T47D (cell line): ENCODE measurements around the gene CNTN4.
A peak's percentile ranks its signal among the peaks of the same experiment; 100 is the strongest.
"Not testable (repeated sequence)": the region's sequence is repeated elsewhere in the genome, so short reads cannot be mapped to it uniquely, and the experiment has no call there.

Experiments used
- DNase-seq, 2 experiments: peaks; one replicate each; pipeline versions ENCODE4 v3.0.0 to v3.0.0-alpha.2; 2011 to 2012; ENCODE audit warnings: low read depth in 1 of 2, low spot score in 1 of 2
- JUND ChIP-seq: IDR thresholded peaks from 2 replicates; pipeline ENCODE4 v1.6.1; 2012; ENCODE audit warnings: low read depth
- in situ Hi-C: cut with HindIII; loops from 2 replicates; pipeline ENCODE4 v1.10.0; 2016; ENCODE audit warnings: low sequenced_read_pairs, low pct_unique_long_range_greater_than_20kb

The CNTN4 gene

DNA sequence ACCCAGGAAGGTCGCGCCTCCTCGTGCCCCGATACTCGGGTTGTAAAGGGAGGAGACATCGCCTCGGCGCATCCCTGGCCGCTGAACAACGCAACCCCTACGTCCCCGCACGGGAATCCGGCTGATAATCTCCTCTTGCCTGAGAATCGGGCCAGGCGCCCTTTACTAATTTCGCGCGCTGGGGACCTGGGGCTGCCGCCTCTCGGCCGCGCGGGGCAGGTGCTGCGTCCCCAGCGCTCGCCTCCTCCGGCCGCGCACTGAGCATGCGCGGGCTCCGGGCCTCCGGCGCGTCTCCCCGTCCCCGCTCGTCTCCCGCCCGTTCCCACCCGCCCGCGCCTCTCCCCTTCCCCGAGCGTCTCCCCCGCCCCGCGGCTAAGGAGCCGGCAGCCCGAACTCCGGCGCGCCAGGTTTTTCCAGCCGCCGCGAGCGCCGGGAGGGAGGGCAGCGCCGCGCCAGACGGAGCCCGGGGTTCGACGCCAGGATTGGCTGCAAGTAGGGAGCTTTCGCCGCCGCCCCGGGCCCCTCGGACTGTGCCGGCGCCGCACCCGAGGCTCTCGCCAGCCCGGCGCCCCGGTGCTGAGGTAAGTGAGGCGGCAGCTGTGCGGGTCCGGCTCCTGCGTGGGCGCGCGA, at the start of gene CNTN4:
TSS of gene CNTN4 (plus strand) at position 469 of the 630 bp plus-strand sequence.
- in situ Hi-C loops = no loop called here
- TF ChIP-seq JUND = no peak
- DNase-seq = peak; percentile 74 to 92

DNA sequence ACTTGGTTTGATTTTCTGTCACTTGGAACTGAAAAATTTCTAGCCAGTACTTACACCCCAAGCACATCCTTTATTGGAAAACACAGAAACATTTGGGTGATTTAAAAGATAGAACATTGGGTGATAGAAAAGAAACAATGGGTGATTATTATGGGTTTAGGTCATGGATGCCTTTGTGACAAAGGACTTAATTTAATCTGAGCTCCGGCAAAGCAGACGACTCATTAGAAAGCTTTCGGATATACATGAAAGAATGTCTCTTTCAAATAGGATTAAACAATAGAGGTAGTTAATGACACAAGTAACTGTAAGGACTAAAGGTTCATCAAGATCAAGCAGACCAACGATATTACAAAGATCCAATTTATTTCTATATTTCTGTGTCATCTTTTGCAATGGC, 37.3 kb upstream of the CNTN4 start:
- no peak for DNase-seq
- no peak for TF ChIP-seq JUND
- in situ Hi-C loops = no loop called here

DNA sequence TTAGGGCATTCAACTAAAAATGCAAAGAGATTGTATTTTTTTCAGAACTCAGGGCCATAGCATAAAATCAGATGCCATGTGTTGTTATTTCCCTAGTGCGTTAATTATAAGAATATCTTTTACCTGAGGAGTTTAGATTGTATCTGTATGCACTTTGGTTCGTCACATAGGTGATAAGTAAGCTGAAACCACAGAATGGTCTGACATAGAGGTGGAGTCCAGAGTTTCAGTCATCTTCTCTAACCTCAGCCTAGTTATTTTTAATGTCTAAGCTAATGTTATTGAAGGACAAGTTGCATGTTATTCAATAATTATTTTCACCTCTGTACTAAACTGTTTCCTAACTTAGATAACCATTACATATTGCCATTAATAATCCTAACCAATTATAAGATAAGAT, 27.1 kb upstream of the CNTN4 start:
- no peak for TF ChIP-seq JUND
- DNase-seq = no peak
- in situ Hi-C loops = no loop called here

DNA sequence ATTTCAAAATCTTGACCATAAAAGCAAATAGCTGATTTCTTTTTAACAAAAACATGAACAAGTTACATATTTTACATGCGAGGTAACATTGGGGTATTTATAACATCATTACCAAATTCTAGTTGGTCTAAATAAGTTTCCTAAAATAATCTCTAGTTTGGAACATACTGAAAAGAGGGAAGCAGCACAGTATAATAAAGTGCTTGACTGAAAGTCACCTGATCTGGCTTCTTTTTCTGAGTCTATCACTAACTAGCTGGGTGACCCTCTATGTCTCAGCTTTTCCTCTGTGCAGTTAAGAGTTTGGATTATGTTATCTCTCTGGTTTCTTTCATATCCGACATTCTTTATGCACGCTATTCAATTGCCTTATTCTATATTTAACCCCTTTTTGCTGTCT, 19.8 kb upstream of the CNTN4 start:
- in situ Hi-C loops = no loop called here

DNA sequence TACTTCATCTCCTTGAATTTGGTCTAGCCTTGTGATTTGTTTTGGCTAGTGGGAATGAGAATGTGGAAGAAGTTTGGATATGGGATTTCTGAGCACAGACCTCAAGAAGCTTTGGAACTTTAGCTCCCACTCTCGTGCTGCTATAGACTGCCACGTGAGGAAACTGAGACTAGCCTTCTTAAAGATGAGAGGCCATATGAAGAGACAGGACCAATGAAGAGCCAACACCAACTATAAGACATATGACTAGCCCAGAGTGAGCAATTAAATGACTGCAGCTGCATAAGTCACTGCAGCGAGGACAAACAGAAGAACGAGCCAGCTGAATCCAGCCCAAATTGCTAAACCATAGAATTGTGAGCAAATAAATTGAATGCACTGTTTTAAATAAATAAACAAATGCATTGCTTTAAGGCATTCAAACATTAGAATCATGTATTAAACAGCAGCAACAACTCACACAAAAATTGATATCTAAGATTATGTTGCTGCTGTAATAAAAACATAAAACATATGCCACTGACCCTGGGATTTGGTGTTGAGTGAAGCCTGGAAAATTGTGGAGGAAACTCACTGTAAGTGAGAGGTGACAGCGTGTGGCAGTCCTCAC, 15.7 kb upstream of the CNTN4 start:
- in situ Hi-C loops = no loop called here
- TF ChIP-seq JUND = no peak
- DNase-seq = no peak

More for the DNA sequence above, 19.8 kb upstream of the CNTN4 start:
- DNase-seq = no peak
- TF ChIP-seq JUND = no peak

DNA sequence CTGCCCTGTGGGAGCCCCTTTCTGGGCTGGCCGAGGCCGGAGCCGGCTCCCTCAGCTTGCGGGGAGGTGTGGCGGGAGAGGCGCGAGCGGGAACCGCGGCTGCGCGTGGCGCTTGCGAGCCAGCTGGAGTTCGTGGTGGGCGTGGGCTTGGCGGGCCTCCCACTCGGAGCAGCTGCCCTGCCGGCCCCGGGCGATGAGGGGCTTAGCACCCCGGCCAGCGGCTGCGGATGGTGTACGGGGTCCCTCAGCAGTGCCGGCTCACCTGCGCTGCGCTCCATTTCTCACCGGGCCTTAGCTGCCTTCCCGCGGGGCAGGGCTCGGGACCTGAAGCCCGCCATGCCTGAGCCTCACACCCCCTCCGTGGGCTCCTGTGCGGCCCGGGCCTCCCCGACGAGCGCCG, 15.1 kb upstream of the CNTN4 start:
- DNase-seq, in situ Hi-C loops: not testable (repeated sequence)

DNA sequence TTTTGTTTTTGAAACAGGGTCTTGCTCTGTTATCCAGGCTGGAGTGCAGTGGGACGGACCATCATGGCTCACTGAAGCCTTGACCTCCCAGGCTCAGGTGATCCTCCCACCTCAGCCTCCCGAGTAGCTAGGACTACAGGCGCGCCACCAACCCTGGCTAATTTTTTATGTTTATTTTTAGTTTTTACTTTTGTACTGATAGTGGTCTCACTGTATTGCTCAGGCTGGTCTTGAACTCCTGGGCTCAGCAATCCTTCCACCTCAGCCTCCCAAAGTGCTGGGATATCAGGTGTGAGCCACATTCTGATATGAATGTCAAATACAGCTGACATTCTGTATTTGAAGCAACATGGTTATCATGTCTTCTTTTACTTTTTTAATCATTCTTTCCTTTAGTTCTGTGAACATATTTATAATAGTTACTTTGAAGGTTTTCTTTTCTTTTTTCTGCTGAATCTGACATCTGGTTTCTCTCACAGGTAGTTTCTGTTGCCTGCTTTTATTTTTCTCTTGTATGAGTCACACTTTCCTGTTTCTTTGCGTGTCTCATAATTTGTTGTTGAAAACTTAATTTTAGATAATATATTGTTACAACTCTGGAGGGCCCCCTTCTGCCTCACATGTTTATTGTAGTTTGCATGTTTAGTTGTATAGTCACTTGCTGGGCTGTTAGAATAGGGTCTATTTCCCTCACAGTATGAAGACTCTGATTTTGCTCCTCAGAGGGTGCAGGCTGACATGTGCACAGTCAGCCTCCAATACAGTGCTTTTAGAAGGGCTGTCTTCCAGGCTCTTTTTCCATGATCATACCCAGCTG, 8.4 kb upstream of the CNTN4 start:
- in situ Hi-C loops = no loop called here
- TF ChIP-seq JUND = no peak
- no peak for DNase-seq

DNA sequence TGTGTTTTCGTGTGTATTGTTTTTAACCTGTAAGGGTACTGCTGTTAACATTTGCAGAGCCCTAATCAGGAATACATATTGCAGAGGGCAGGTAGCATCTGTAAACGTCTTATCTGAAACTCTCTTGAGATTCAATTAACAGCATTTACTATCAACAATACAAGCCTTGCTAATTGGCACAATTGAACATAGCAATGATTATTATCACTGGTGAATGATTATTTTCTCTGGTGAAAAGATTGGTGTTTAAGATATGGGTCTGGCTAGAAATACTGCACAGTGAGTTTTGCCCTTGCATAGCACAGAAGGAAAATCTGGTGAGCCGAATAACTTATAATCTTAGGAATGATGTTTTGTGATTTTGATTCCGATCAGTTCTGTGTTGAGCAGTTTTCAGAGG, 5.9 kb upstream of the CNTN4 start:
- in situ Hi-C loops = no loop called here
- no peak for TF ChIP-seq JUND
- DNase-seq = no peak

DNA sequence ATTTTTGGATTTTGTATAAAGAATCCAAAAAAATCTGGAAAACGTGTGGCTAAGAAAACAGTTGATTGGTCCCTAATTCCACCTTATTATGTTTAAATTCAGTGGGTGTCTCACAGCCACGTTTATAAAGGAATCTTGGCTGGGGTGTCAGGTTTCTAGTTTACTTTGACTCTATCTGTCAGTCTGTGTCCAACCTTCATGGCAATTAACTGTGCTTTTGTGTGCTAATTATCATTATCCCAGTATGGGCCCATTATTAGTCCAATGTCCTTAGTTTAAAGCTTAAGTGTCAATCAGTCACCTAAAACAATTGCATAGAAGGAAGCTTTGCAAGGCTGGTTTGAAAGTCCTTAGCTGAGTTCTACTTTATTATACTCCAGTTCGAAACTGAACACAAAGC, 3.7 kb upstream of the CNTN4 start:
- no peak for DNase-seq
- in situ Hi-C loops = no loop called here
- TF ChIP-seq JUND = no peak

DNA sequence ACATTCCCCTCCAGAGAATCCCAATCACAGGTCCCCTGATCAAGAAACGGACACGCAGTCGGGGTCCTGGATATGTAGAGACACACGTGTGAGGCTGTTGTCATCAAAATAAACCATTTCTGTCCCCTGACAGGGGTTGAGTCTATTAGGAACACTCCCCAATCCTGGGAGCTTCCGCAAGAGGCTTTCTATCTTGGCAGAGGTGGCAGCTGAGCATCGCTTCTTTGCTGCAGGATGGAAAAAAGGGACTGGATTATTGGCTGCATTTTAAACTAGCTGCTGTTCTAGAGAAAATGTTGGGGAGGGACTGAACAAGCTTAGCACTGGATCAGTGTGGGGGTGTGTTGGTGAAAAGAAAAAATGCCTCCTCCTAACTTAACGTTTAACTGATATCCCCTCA, 2.5 kb upstream of the CNTN4 start:
- no peak for DNase-seq
- TF ChIP-seq JUND = no peak
- in situ Hi-C loops = no loop called here

DNA sequence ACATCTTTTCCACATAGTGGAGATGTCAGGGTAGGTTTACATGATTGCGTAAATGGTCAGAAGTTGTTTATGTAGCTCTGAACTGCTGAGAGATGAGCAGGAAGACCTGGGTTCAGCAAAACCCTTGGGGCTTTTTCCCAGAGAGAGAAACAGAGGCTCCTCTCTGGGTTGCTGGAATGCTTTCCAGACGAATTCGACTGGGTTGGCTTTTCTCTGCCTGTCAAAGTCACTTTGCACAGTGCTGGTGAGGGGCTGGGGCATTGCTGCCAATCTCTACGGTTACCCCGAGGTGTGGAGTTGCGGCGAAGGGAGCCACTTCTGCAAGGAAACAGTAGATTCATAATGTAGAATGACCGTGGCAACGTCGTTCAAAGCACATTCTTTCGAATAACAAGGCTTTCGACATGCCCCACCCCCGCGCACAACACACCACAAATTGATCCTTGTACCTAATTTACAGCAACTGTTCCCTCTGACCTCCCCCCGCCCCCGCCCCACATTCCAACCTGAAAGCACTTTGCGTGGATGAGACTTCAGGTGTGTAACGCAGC, 950 bp upstream of the CNTN4 start:
- TF ChIP-seq JUND = no peak
- in situ Hi-C loops = no loop called here

DNA sequence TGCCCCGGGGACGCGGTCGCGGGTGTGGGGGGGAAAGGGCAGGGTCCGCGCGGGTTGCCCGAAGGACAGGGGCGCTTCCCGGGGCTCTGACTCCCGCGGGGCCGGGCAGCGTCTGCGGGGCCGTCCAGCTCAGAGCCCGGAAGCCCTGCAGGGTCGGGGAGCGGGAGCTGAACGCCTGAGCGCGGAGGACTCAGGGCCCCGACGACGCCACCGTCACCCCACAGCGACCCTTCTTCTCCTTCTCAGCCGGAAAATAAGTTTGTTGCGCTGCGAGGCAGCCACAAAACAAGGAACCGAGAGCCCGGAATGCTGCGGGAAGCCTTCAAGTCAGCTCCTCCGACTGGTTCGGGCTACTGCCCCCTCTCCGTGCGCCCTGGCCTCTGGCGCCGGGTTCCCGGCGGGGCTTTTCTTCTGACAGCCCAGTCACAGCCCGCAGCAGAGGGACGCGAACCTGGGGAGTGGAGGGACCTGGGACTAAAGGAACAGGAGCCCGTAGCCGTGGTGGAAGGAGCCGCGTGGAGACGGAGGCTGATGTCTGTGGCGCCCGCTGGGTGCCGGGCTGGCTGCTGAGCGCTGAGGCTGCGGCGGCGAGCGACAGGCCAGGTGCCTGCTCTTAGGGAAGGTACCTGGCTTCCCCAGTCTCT, 484 bp downstream of the CNTN4 start:
- in situ Hi-C loops = no loop called here
- DNase-seq = no peak
- TF ChIP-seq JUND = no peak

More for the DNA sequence above, 950 bp upstream of the CNTN4 start:
- peak; percentile 31 to 39 for DNase-seq

DNA sequence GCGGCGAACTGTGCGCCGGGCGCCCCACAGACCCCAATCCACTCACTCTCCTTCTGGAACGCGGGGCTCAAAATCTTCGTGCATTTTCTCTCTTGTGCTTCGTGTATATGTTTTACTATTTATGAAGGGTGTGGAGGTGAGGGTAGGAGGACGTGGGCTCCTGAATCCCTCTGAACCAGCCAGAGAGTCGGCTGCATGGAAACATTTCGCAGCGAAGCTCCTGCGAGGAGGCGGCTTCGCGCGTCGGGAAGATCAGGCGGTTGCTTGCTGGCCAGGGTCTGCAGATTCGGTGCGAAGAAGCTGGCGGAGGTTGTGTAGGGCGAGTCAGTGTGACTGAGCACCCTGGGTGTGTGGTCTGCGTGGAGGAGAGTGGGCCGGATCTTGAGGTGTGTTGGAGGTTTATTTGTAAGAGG, 1.1 kb downstream of the CNTN4 start:
- no peak for TF ChIP-seq JUND
- in situ Hi-C loops = no loop called here
- no peak for DNase-seq
